ENCODE measurements around the gene KSR1. TPM values are rescaled to one million over a fixed set of nuclear protein-coding genes. Genes with fewer than 3 reads are reported as not detected.

The KSR1 gene
- total and polyA plus RNA-seq, 2 of the 4 experiments (the other 2 are of a cell fraction), result 12.5 to 21.9 TPM

DNA sequence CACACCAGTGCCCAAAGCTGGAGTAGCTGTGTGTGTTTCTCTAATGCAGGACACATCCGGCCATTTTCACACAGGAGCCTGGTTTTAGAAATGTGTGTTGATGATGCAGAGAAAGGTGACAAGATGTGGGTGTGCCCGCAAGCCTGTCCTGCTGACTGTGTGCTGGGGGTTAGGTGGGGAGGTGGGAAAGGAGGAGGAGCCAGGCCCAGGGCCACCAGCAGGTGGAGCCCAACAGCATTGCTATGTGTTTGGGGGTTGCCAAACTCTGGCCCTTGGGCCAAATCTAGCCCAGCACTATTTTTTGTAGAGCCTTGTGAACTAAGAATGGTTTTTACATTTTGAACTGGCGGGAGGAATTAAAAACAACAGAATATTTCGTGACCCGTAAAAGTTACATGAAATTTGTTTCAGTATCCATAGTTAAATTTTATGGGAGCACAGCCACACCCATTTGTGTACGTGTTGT lies 113.0 kb downstream of the KSR1 start:
- WGBS, 2 experiments (ENCODE audit: extremely low coverage in 2 of 2, insufficient read length in 1 of 2), result 100% methylated on average over 1 of the region's 6 CpGs; no CpG with 5 or more reads in 1 of the 2 experiments
- POLR2A ChIA-PET (ENCODE audit: unreplicated experiment), result no interaction called here
- TF ChIP-seq, protein P1, sequence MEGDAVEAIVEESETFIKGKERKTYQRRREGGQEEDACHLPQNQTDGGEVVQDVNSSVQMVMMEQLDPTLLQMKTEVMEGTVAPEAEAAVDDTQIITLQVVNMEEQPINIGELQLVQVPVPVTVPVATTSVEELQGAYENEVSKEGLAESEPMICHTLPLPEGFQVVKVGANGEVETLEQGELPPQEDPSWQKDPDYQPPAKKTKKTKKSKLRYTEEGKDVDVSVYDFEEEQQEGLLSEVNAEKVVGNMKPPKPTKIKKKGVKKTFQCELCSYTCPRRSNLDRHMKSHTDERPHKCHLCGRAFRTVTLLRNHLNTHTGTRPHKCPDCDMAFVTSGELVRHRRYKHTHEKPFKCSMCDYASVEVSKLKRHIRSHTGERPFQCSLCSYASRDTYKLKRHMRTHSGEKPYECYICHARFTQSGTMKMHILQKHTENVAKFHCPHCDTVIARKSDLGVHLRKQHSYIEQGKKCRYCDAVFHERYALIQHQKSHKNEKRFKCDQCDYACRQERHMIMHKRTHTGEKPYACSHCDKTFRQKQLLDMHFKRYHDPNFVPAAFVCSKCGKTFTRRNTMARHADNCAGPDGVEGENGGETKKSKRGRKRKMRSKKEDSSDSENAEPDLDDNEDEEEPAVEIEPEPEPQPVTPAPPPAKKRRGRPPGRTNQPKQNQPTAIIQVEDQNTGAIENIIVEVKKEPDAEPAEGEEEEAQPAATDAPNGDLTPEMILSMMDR (conservative IDR thresholded peaks at IDR 0.05; ENCODE audit: low read depth, low read length), result peak; percentile 56
- TF ChIP-seq CEBPB (IDR thresholded peaks at IDR 0.05; ENCODE audit: low read depth, low read length) (0 out of 2 replicates have a peak, but pooled peaks have one; percentile 1), FOS (IDR thresholded peaks at IDR 0.05; ENCODE audit: low read depth, low read length) (no peak), MAZ (IDR thresholded peaks at IDR 0.05; ENCODE audit: borderline replicate concordance, low read depth, low read length) (peak; percentile 33; the same call in 1 of the 2 replicates), RAD21 (IDR thresholded peaks at IDR 0.05; ENCODE audit: low read length) (peak; percentile 38), SMC3 (IDR thresholded peaks at IDR 0.05; ENCODE audit: low read depth, low read length) (peak; percentile 41)
- peak overlapping the region; percentile 58 for H2BK120ac ChIP-seq (ENCODE audit: low read depth, low read length)
- H3K4ac ChIP-seq (ENCODE audit: low read depth, low read length), result peak overlapping the region; percentile 76
- H3K56ac ChIP-seq (ENCODE audit: extremely low read depth, insufficient read depth, low read length), result no peak overlapping the region
- H2AK9ac ChIP-seq (replicated peaks; ENCODE audit: low read depth, low read length, poor library complexity), result peak overlapping the region; percentile 76
- ATAC-seq (ENCODE audit: low read depth) (no peak), DNase-seq (peak; percentile 34)
- no TSS peak for BruUV-seq (replicated peaks)
- peaks cover 55% of the 10 kb centered on the region for H3K4me1 ChIP-seq (ENCODE audit: control insufficient read depth, insufficient read depth, low read length)
- H3K27me3 ChIP-seq (ENCODE audit: control insufficient read depth, insufficient read depth, low read length), result no peaks in the 10 kb centered on the region
- H3K79me1 ChIP-seq (ENCODE audit: low read depth in 1 of 2, low read length in 2 of 2), result peaks cover 53 to 95% of the 10 kb centered on the region in 2 experiments
- H2BK5ac ChIP-seq (ENCODE audit: low read depth, low read length, poor library complexity, severe bottlenecking), result no peak overlapping the region
- no peak overlapping the region for H3K4me3 ChIP-seq (ENCODE audit: insufficient read depth, low read depth, low read length)
- no peak overlapping the region for H3K27ac ChIP-seq (ENCODE audit: insufficient read depth, low read length)
- H2AFZ ChIP-seq (replicated peaks; ENCODE audit: low read length, poor library complexity), result no peak overlapping the region
- peaks cover 12% of the 10 kb centered on the region for H4K20me1 ChIP-seq (ENCODE audit: insufficient read depth, low read length)
- no peaks in the 10 kb centered on the region for H3K9me3 ChIP-seq (ENCODE audit: control insufficient read depth, insufficient read depth, low read length)
- H3K9me1 ChIP-seq (ENCODE audit: insufficient read depth, low read length), result peaks cover 38% of the 10 kb centered on the region
- H3K23ac ChIP-seq (ENCODE audit: low read depth, low read length), result no peak overlapping the region
- H3K18ac ChIP-seq (ENCODE audit: low read depth, low read length), result no peak overlapping the region; the same call in 1 of the 2 replicates
- intact Hi-C loops (cut with micrococcal nuclease), result no loop called here
- no peak overlapping the region for H4K5ac ChIP-seq (ENCODE audit: low read depth, low read length)
- peak overlapping the region; percentile 70 for H4K91ac ChIP-seq (ENCODE audit: insufficient read depth, low read depth, low read length)
- no peak overlapping the region for H3K4me2 ChIP-seq (ENCODE audit: low read depth, low read length)
- H2BK15ac ChIP-seq (ENCODE audit: low read depth, low read length), result 0 out of 3 replicates have a peak overlapping the region, but pooled peaks have one; percentile 30
- peak overlapping the region; percentile 43 to 46; a peak in 2 of 4 replicates for H4K8ac ChIP-seq (ENCODE audit: low read depth in 2 of 2, low read length in 2 of 2)
- CTCF ChIA-PET, result interaction anchor here (1.1 kb wide), 1 partner anchor 8 kb away, joined by 3 read pairs; no protein-coding TSS in a partner anchor
- H3K14ac ChIP-seq (replicated peaks; ENCODE audit: low read depth, low read length), result no peak overlapping the region
- dilution Hi-C loops (cut with HindIII; ENCODE audit: low sequenced_read_pairs, unreplicated experiment), result no loop called here
- H3K36me3 ChIP-seq (ENCODE audit: control insufficient read depth, insufficient read depth, low read length), result peaks cover 16% of the 10 kb centered on the region
- peak overlapping the region; percentile 28; the same call in 1 of the 2 replicates for H2BK20ac ChIP-seq (ENCODE audit: low read depth, low read length)
- peak overlapping the region; percentile 56 for H2AK5ac ChIP-seq (ENCODE audit: low read depth, low read length)
- in situ Hi-C loops (cut with MboI; ENCODE audit: low sequenced_read_pairs), result no loop called here
- no peak overlapping the region for H3K9ac ChIP-seq (ENCODE audit: low read depth, low read length)
